SK-N-MC (cell line): ENCODE measurements around the gene DIO3.

Source experiments
- DNase-seq: peaks from one replicate; pipeline ENCODE4 v3.0.0-alpha.2; 2011; ENCODE audit warnings: low read depth, low spot score
- H3K27ac ChIP-seq: fragments of 200-600 bp; sonication (generic); 2 replicates; pipeline ENCODE4 v1.5.1; 2016; ENCODE audit warnings: mixed run types
- H3K36me3 ChIP-seq: fragments of 200-600 bp; sonication (generic); 2 replicates; pipeline ENCODE4 v1.6.1; 2017; ENCODE audit warnings: antibody characterized with exemption, low read length, mixed read lengths; ENCODE audit not compliant: insufficient read depth
- H3K4me3 ChIP-seq: fragments of 200-600 bp; sonication (generic); 2 replicates; pipeline ENCODE4 v1.5.1; 2016
- H3K9ac ChIP-seq: fragments of 200-600 bp; sonication (generic); 2 replicates; pipeline ENCODE4 v1.8.0; 2017; ENCODE audit warnings: mixed run types, mixed read lengths; ENCODE audit not compliant: insufficient read length
- H3K9me3 ChIP-seq: fragments of 200-600 bp; sonication (generic); 2 replicates; pipeline ENCODE4 v1.6.1; 2017; ENCODE audit warnings: low read depth, mild to moderate bottlenecking, antibody characterized with exemption, low read length, moderate library complexity, mixed read lengths
- EZH2 ChIP-seq: fragments of 200-600 bp; sonication (generic); IDR thresholded peaks from one replicate; pipeline ENCODE4 v1.6.1; 2017; ENCODE audit warnings: antibody characterized with exemption
- FOXP2 ChIP-seq: optimal IDR thresholded peaks from 2 replicates; pipeline ENCODE3; 2011; ENCODE audit warnings: mild to moderate bottlenecking, moderate library complexity; ENCODE audit not compliant: insufficient read depth; ENCODE audit errors: extremely low read length, control extremely low read depth
- POLR2AphosphoS5 ChIP-seq: IDR thresholded peaks from 2 replicates; pipeline ENCODE4 v1.6.1; 2012; ENCODE audit warnings: mild to moderate bottlenecking, low read depth, low read length, borderline replicate concordance

The DIO3 gene

GRCh38 chr14:101579372-101580080 is 18.2 kb downstream of the DIO3 start:
- no peak for TF ChIP-seq FOXP2
- TF ChIP-seq POLR2AphosphoS5: no peak
- TF ChIP-seq EZH2: no peak
- no peaks in the 10 kb centered on the region for H3K36me3 ChIP-seq
- H3K9me3 ChIP-seq: peaks cover 3% of the 10 kb centered on the region; the same call in 1 of the 2 replicates
- no peak for DNase-seq
- no peak overlapping the region for H3K9ac ChIP-seq
- H3K4me3 ChIP-seq: no peak overlapping the region
- H3K27ac ChIP-seq: no peak overlapping the region

- H3K27ac ChIP-seq: peak overlapping the region; percentile 80
- TF ChIP-seq FOXP2: no peak
- no peak for TF ChIP-seq POLR2AphosphoS5
- no peak for TF ChIP-seq EZH2
- no peak for DNase-seq
- H3K36me3 ChIP-seq: no peaks in the 10 kb centered on the region
- peaks cover 3% of the 10 kb centered on the region; the same call in 1 of the 2 replicates for H3K9me3 ChIP-seq
- no peak overlapping the region for H3K9ac ChIP-seq
- peak overlapping the region; percentile 35; the same call in 1 of the 2 replicates for H3K4me3 ChIP-seq
Observed at GRCh38 chr14:101581806-101582205, 20.5 kb downstream of the DIO3 start.

- no peak overlapping the region for H3K9ac ChIP-seq
Observed at GRCh38 chr14:101582294-101582693, 21.0 kb downstream of the DIO3 start.

DNA sequence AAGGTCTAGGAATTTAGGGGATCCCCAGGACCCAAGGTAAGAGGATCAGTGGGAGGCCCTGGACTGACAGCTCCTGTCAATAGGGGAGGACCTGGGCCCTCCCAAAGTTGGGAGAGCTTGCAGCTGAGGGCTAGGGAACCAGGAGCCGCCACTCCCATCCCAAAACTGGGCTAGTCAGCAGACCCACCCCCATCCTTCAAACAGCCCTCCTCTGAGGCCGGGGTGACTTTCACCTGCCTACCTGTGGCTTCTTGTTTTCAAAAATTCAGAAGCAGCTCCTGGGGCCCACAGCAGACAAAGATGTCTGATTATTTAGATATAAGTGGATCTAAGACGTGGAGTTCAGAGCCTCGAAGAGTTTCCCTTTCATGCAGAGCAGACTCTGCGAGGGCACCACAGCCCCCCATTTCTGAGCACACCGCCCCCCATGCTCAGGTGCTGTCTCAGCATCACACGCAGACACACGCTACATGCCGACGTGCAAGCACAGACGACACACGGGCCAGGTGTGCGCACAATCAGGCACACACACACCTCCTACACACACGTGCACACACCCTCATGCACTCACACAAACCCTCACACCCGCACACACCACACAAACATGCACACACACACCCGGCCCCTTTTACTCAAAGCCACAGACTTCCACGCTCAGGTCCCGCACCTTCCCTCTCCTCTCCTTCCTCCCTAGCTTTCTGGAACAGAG is 21.9 kb downstream of the DIO3 start:
- H3K9me3 ChIP-seq: peaks cover 3% of the 10 kb centered on the region; the same call in 1 of the 2 replicates
- peak overlapping the region; percentile 91 for H3K27ac ChIP-seq
- H3K4me3 ChIP-seq: peak overlapping the region; percentile 73
- no peak for DNase-seq
- no peak overlapping the region for H3K9ac ChIP-seq
- no peaks in the 10 kb centered on the region for H3K36me3 ChIP-seq
- TF ChIP-seq POLR2AphosphoS5 (no peak), EZH2 (no peak), FOXP2 (no peak)

More at GRCh38 chr14:101582294-101582693, 21.0 kb downstream of the DIO3 start:
- TF ChIP-seq POLR2AphosphoS5 (no peak), EZH2 (no peak), FOXP2 (no peak)
- Histone ChIP-seq H3K9me3 (peaks cover 3% of the 10 kb centered on the region; the same call in 1 of the 2 replicates), H3K27ac (no peak overlapping the region), H3K36me3 (no peaks in the 10 kb centered on the region), H3K4me3 (no peak overlapping the region)
- no peak for DNase-seq

DNA sequence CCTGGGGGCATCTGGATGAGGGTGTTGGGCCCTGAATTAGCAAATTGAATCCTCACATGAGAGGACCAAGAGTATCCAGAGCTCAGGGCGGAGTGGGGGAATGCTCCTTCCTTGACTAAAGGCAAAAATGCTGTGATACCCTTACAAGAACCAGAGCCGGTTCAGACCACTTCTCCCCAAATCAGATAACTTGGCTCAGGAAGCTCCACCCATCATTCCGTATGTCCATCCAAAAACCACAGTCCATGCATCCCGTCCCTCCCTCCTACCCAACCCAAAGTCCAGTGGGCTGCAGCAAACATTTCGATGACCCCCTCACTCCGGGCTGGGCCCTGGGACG is 22.4 kb downstream of the DIO3 start:
- H3K4me3 ChIP-seq: peak overlapping the region; percentile 73

GRCh38 chr14:101584055-101584859 is 23.0 kb downstream of the DIO3 start:
- TF ChIP-seq EZH2: no peak
- no peak for TF ChIP-seq FOXP2
- TF ChIP-seq POLR2AphosphoS5: peak; percentile 62; the same call in 1 of the 2 replicates
- Histone ChIP-seq H3K27ac (peak overlapping the region; percentile 97), H3K9me3 (peaks cover 3% of the 10 kb centered on the region; the same call in 1 of the 2 replicates), H3K36me3 (no peaks in the 10 kb centered on the region), H3K4me3 (peak overlapping the region; percentile 73), H3K9ac (no peak overlapping the region)
- DNase-seq: peak; percentile 97

More for the DNA sequence above, 22.4 kb downstream of the DIO3 start:
- Histone ChIP-seq H3K36me3 (no peaks in the 10 kb centered on the region), H3K9ac (no peak overlapping the region), H3K9me3 (peaks cover 3% of the 10 kb centered on the region; the same call in 1 of the 2 replicates), H3K27ac (peak overlapping the region; percentile 91)
- peak; percentile 3 for DNase-seq
- TF ChIP-seq POLR2AphosphoS5 (no peak), FOXP2 (no peak), EZH2 (no peak)

GRCh38 chr14:101585211-101585610 is 23.9 kb downstream of the DIO3 start:
- DNase-seq: no peak
- H3K9me3 ChIP-seq: peaks cover 3% of the 10 kb centered on the region; the same call in 1 of the 2 replicates
- no peak overlapping the region for H3K4me3 ChIP-seq
- no peaks in the 10 kb centered on the region for H3K36me3 ChIP-seq
- peak overlapping the region; percentile 97 for H3K27ac ChIP-seq
- TF ChIP-seq POLR2AphosphoS5: no peak
- no peak for TF ChIP-seq FOXP2
- TF ChIP-seq EZH2: no peak
- H3K9ac ChIP-seq: no peak overlapping the region
